PC-9 (cell line): Measurements from ENCODE around the gene CDC42BPG. TPM values are rescaled to one million over a fixed set of nuclear protein-coding genes. Genes with fewer than 3 reads are reported as not detected.

Source experiments
- BruUV-seq: library from RNA; stranded (reverse); fragments of 400-500 nt; replicated peaks from 2 replicates; lab custom pipeline; 2021; lab: Mats Ljungman, UMichigan
- CTCF ChIA-PET: fragments of 300-600 bp; sonication (Branson Sonifier 250); formaldehyde crosslinking; loops from one replicate; lab custom pipeline; 2022; ENCODE audit warnings: antibody characterized with exemption; lab: Charles Lee
- POLR2A ChIA-PET: fragments of 300-600 bp; sonication (Branson Sonifier 250); formaldehyde crosslinking; loops from one replicate; lab custom pipeline; 2022; ENCODE audit warnings: antibody characterized with exemption; ENCODE audit not compliant: unreplicated experiment; lab: Charles Lee
- DNase-seq, 2 experiments: peaks; one replicate each; pipeline versions ENCODE4 v3.0.0 to v3.0.0-alpha.2; 2015 to 2022; ENCODE audit warnings: mixed read lengths in 1 of 2
- H2AFZ ChIP-seq: fragments of 200-600 bp; sonication (generic); 2 replicates; pipeline ENCODE4 v1.8.1; 2017; ENCODE audit warnings: antibody characterized with exemption
- H3F3A ChIP-seq: fragments of 200-600 bp; sonication (generic); 2 replicates; pipeline ENCODE4 v1.8.1; 2017; ENCODE audit warnings: antibody characterized with exemption, mild to moderate bottlenecking, low read depth; ENCODE audit not compliant: insufficient read depth
- H3K27ac ChIP-seq: fragments of 200-600 bp; sonication (generic); 2 replicates; pipeline ENCODE4 v1.6.1; 2016; ENCODE audit warnings: mixed run types
- H3K27me3 ChIP-seq: fragments of 200-600 bp; sonication (generic); 2 replicates; pipeline ENCODE4 v1.6.1; 2016; ENCODE audit warnings: low read depth, mixed run types; ENCODE audit not compliant: insufficient read depth
- H3K36me3 ChIP-seq: fragments of 200-600 bp; sonication (generic); 2 replicates; pipeline ENCODE4 v1.6.1; 2016; ENCODE audit warnings: low read depth, mixed run types
- H3K4me1 ChIP-seq: fragments of 200-600 bp; sonication (generic); replicated peaks from 2 replicates; pipeline ENCODE4 v1.6.1; 2016; ENCODE audit warnings: mixed run types; ENCODE audit not compliant: insufficient read depth
- H3K4me2 ChIP-seq: fragments of 200-600 bp; sonication (generic); 2 replicates; pipeline ENCODE4 v1.6.1; 2017; ENCODE audit warnings: mixed run types
- H3K4me3 ChIP-seq: fragments of 200-600 bp; sonication (generic); 2 replicates; pipeline ENCODE4 v1.6.1; 2016; ENCODE audit warnings: mixed run types
- H3K79me2 ChIP-seq: fragments of 200-600 bp; sonication (generic); 2 replicates; pipeline ENCODE4 v1.6.1; 2017; ENCODE audit warnings: low read depth, mixed run types
- H3K9me2 ChIP-seq: fragments of 200-600 bp; sonication (generic); 2 replicates; pipeline ENCODE4 v1.8.1; 2017; ENCODE audit warnings: mild to moderate bottlenecking; ENCODE audit not compliant: insufficient read depth
- H3K9me3 ChIP-seq: fragments of 200-600 bp; sonication (generic); 2 replicates; pipeline ENCODE4 v1.8.1; 2016; ENCODE audit warnings: low read depth; ENCODE audit not compliant: insufficient read depth
- H4K20me1 ChIP-seq: fragments of 200-600 bp; sonication (generic); 2 replicates; pipeline ENCODE4 v1.8.1; 2017; ENCODE audit not compliant: insufficient read depth
- CTCF ChIP-seq: fragments of 200-600 bp; sonication (generic); conservative IDR thresholded peaks from 2 replicates; pipeline ENCODE4 v1.6.1; 2017; ENCODE audit warnings: mixed run types, antibody characterized with exemption, mild to moderate bottlenecking, moderate library complexity
- EZH2 ChIP-seq: fragments of 200-600 bp; sonication (generic); IDR thresholded peaks from 2 replicates; pipeline ENCODE4 v1.8.0; 2017; ENCODE audit warnings: antibody characterized with exemption, low read depth
- intact Hi-C: fragments of 100-400 bp; cut with micrococcal nuclease; formaldehyde crosslinking; loops from one replicate; pipeline ENCODE4 v1.10.0; 2022; ENCODE audit not compliant: unreplicated experiment
- total RNA-seq: library from RNA; stranded (reverse); gene quantifications from 2 replicates; pipeline ENCODE4 v1.2.3, GENCODE V29; 2021

CDC42BPG gene
- total RNA-seq, 1 experiment from 2014 or later, result 31.3 TPM

- H4K20me1 ChIP-seq, result no peaks in the 10 kb centered on the region
- TF ChIP-seq EZH2, result no peak
- no peak overlapping the region for H3K4me2 ChIP-seq
- intact Hi-C loops, result loop anchor here (10.0 kb wide), 1 partner anchor 466 kb away; no protein-coding TSS in a partner anchor
- H3K27ac ChIP-seq, result no peak overlapping the region
- no peaks in the 10 kb centered on the region for H3K79me2 ChIP-seq
- H2AFZ ChIP-seq, result no peak overlapping the region
- H3K9me2 ChIP-seq, result no peaks in the 10 kb centered on the region
- H3K9me3 ChIP-seq, result no peaks in the 10 kb centered on the region
- no TSS peak for BruUV-seq
- no peaks in the 10 kb centered on the region for H3K4me1 ChIP-seq
- H3K27me3 ChIP-seq, result no peaks in the 10 kb centered on the region
- H3K4me3 ChIP-seq, result no peak overlapping the region
- H3K36me3 ChIP-seq, result no peaks in the 10 kb centered on the region
- POLR2A ChIA-PET, result interaction anchor here (0.6 kb wide), 1 partner anchor 323 kb away, joined by 3 read pairs; the partner anchor contains the start of gene TM7SF2
- no peak for DNase-seq
- H3F3A ChIP-seq, result 0 out of 2 replicates have a peak, but pooled peaks cover 7% of the 10 kb centered on the region
- CTCF ChIA-PET, result interaction anchor here (0.6 to 0.7 kb wide), 3 partner anchors 32 to 305 kb away, joined by 3 to 4 read pairs (median 3); no protein-coding TSS in a partner anchor
Observed at GRCh38 chr11:64788321-64789215, 55.9 kb downstream of the CDC42BPG start.

- ChIA-PET POLR2A (interaction anchor here (0.6 kb wide), 1 partner anchor 324 kb away, joined by 3 read pairs; the partner anchor contains the start of gene TM7SF2), CTCF (interaction anchor here (0.6 to 0.7 kb wide), 3 partner anchors 33 to 306 kb away, joined by 3 to 4 read pairs (median 3); no protein-coding TSS in a partner anchor)
- H3F3A ChIP-seq, result 0 out of 2 replicates have a peak, but pooled peaks cover 7% of the 10 kb centered on the region
- H3K9me2 ChIP-seq, result no peaks in the 10 kb centered on the region
- H3K9me3 ChIP-seq, result no peaks in the 10 kb centered on the region
- H3K4me2 ChIP-seq, result no peak overlapping the region
- no peak overlapping the region for H3K27ac ChIP-seq
- no peaks in the 10 kb centered on the region for H3K27me3 ChIP-seq
- H3K79me2 ChIP-seq, result no peaks in the 10 kb centered on the region
- H4K20me1 ChIP-seq, result no peaks in the 10 kb centered on the region
- no TSS peak for BruUV-seq
- TF ChIP-seq CTCF, result peak; percentile 81
- no peak for TF ChIP-seq EZH2
- intact Hi-C loops, result loop anchor here (1.0 to 10.0 kb wide), 3 partner anchors 60 to 467 kb away; no protein-coding TSS in a partner anchor
- no peaks in the 10 kb centered on the region for H3K4me1 ChIP-seq
- H2AFZ ChIP-seq, result no peak overlapping the region
- peak; percentile 43 to 62 for DNase-seq
- H3K36me3 ChIP-seq, result no peaks in the 10 kb centered on the region
- H3K4me3 ChIP-seq, result no peak overlapping the region
Observed at GRCh38 chr11:64787526-64788320, 56.7 kb downstream of the CDC42BPG start.

GRCh38 chr11:64786308-64786707 lies 58.1 kb downstream of the CDC42BPG start:
- H3K36me3 ChIP-seq, result 0 out of 2 replicates have a peak, but pooled peaks cover under 1% of the 10 kb centered on the region
- no peaks in the 10 kb centered on the region for H3K4me1 ChIP-seq
- H4K20me1 ChIP-seq, result no peaks in the 10 kb centered on the region
- TSS peak; percentile 20 for BruUV-seq
- H3K27ac ChIP-seq, result no peak overlapping the region
- ChIA-PET CTCF (interaction anchor here (0.6 kb wide), 1 partner anchor 56 kb away, joined by 3 read pairs; no protein-coding TSS in a partner anchor), POLR2A (interaction anchor here (0.6 kb wide), 1 partner anchor 16 kb away, joined by 6 read pairs; no protein-coding TSS in a partner anchor)
- no peaks in the 10 kb centered on the region for H3K27me3 ChIP-seq
- H3K9me2 ChIP-seq, result no peaks in the 10 kb centered on the region
- TF ChIP-seq EZH2, result no peak
- no peak for TF ChIP-seq CTCF
- H3F3A ChIP-seq, result peaks cover 17% of the 10 kb centered on the region; the same call in 1 of the 2 replicates
- intact Hi-C loops, result loop anchor here (2.0 to 10.0 kb wide), 2 partner anchors 108 to 468 kb away; no protein-coding TSS in a partner anchor
- no peak overlapping the region for H3K4me3 ChIP-seq
- no peaks in the 10 kb centered on the region for H3K79me2 ChIP-seq
- no peaks in the 10 kb centered on the region for H3K9me3 ChIP-seq
- H3K4me2 ChIP-seq, result no peak overlapping the region
- DNase-seq, result no peak
- no peak overlapping the region for H2AFZ ChIP-seq
